Stimulated activated CD4-positive, alpha-beta T cell treated with anti-CD3 and anti-CD28 coated beads, Interleukin-15, amount 100 ng/mL, for 24 hours (primary cell): ENCODE results near the gene HDGFL2.

Source experiments
- DNase-seq: peaks from one replicate; pipeline ENCODE4 v3.0.0-alpha.2; 2020

The HDGFL2 gene

DNA sequence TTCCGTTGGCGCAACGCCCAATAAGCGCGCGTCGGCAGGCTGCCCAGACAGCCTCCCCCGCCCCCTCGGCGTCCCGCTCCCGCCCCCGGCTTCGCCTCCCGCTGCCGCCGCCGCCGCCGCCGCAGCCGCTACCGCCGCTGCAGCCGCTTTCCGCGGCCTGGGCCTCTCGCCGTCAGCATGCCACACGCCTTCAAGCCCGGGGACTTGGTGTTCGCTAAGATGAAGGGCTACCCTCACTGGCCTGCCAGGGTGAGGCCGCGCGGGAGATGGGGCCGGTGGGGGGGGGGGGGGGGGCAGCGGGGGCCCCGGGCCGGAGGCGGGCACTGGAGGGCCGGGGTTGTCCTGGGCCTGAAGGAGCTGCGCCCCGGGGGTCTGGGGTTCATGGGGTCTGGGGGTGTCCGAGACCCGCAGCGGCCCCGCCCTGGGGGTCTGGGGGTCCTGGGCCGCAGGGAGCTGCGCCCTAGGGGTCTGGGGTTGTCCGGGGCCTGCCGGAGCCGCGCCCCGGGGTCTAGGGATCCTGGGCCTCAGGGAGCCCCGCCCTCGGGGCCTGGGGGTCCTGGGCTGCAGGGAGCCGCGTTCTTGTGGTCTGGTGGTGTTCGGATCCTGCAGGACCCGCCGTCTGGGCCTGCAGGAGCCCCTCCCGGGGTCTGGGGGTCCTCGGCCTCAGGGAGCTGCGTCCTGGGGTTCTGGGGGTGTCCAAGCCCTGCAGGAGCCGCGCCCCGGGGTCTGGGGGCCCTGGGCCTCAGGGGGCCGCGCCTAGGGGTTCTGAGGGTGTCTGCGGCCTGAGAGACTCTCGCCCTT is at the start of gene HDGFL2:
TSS of gene HDGFL2 (plus strand) at position 124 of the 801 bp plus-strand sequence. CDS start at position 178, 54 bp downstream.
- no peak for DNase-seq

DNA sequence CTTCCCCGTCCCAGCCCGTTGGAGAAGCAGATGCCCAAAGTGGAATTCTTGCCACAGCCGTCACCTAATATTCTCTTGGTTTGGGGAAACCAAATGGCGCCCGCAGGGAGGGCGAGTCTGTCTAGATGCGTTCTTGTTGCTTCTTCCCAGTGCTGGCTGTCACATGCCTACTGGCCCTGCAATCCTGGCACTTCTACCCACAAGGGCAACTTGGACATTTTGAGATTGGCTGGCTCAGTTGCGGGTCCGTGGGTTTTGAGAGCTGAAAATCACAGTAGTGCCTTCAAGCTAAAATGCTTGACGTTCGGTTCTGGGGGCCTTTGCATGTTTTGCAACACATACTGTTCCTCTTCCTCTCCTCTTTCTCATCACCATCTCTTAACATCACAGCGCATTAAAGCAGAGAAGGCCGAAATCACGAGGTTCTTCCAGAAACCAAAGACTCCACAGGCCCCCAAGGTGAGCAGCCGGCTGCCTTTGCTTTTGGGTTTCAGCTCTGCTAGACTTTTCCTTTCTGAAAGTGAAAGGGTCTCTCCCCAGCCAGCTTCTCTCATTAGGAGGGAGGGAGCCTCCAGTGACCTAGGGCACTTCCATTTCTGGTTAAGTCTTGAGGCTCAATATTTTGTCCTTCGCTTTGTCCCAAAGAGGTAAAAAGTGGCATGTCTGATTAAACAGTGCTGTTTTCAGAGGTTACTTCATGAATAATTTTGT is 48.5 kb upstream of the HDGFL2 start:
- DNase-seq: no peak

DNA sequence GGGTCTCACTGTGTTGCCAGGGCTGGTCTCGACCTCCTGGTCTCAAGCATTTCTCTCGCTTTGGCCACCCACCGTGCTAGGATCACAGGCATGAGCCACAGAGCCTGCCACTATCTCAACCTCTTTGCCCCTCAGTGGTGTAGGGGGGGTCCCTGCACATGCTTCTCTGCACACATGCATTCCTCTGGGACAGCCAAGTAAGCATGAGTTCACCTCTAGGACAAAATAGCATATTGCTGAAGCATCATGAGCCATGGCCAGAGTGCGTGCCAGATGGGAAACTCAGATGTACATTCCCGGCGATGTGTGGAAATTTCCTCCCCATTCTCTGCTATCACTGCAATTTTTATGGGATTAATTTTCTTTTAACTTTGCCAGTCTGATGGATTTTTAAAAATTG is 46.6 kb upstream of the HDGFL2 start:
- DNase-seq: no peak

DNA sequence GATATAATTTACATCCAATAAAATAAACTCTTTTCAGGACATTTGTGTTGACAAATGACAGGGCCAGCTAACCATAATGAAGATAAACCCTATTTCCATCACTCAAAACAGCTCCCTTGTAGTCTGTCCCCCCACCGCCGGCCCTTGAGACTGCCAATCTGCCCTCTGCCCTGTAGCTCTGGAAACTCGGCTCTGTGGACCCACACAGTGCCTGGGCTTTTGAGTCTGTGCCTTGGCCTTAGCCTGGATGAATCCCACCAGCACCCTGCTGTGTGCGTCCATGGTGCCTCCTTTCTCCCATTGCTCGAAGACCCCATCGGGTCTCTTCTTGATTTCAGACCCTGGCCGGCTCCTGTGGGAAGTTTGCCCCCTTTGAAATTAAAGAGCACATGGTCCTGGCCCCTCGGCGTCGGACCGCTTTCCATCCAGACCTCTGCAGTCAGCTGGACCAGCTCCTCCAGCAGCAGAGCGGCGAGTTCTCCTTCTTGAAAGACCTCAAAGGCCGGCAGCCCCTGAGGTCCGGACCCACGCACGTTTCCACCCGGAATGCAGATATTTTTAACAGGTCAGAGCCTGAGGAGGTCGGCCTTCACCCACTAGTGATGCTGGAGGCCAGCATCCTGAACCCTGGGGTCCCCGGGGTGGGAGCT is 43.6 kb upstream of the HDGFL2 start:
- DNase-seq: no peak

DNA sequence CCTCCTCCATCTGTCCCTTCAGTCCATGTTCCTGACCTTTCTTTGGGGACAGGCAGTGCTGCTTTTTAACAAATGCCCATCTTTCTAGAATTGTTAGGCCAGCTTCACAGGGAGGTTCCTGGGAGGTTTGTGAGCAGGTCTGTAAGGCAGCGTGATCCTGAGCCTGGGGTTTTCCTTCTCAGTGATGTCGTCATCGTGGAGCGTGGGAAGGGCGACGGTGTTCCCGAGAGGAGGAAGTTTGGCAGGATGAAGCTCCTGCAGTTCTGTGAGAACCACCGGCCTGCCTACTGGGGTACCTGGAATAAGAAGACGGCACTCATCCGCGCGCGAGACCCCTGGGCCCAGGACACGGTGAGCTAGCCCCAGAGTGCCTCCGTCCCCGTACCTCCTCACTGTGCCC is 42.8 kb upstream of the HDGFL2 start:
- no peak for DNase-seq

DNA sequence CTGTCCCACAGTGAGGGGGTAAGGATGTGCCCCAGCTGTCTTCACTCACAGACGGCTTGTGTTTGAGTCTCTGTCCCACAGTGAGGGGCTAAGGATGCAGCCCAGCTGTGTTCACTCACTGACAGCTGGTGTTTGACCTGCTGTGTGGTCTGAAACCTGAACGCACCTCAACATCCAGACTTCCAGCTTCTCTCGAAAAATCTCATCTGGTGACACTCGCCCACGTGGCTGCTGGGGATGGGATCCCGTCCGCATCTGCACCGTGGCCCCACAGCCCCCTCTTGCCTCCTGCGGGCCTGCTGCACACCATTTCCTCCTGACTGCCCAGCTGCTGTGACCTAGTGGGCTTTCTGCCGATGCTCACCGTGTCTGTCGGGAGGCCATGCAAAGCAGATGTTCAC is 42.3 kb upstream of the HDGFL2 start:
- no peak for DNase-seq

DNA sequence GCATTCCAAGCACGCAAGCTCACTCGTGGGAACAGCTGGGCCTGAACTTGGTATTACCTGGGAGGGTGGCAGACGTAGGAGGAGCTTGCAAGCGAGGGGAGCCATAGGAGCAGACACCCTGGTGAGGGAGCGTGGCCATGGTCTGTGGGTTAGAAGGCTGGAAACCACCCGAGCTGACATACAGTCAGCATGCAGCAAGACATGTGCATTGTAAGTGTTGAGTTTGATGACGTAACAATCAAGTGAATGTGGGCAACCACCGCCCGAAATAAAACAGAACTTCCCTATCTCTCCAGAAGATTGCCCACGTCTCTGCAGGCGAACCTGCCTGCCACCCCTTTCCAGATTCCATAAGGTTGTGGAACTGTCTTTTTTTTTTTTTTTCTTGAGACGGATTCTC is 41.3 kb upstream of the HDGFL2 start:
- no peak for DNase-seq

DNA sequence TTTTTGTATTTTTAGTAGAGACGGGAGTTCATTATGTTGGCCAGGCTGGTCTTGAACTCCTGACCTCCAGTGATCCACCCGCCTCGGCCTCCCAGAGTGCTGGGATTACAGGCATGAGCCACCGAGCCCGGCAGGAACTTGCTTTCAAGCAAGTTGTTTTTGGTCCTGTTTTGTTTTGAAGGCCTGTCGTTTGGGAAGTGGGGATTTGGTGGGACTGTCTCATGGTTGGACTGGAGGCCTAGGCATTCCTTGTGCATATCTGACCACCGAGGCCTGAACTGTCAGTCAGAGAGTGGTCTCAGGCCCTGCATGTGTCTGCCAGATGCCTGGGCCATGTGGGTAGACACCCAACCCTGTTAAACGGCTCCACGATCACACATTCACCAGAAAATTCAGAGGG is 40.8 kb upstream of the HDGFL2 start:
- no peak for DNase-seq

DNA sequence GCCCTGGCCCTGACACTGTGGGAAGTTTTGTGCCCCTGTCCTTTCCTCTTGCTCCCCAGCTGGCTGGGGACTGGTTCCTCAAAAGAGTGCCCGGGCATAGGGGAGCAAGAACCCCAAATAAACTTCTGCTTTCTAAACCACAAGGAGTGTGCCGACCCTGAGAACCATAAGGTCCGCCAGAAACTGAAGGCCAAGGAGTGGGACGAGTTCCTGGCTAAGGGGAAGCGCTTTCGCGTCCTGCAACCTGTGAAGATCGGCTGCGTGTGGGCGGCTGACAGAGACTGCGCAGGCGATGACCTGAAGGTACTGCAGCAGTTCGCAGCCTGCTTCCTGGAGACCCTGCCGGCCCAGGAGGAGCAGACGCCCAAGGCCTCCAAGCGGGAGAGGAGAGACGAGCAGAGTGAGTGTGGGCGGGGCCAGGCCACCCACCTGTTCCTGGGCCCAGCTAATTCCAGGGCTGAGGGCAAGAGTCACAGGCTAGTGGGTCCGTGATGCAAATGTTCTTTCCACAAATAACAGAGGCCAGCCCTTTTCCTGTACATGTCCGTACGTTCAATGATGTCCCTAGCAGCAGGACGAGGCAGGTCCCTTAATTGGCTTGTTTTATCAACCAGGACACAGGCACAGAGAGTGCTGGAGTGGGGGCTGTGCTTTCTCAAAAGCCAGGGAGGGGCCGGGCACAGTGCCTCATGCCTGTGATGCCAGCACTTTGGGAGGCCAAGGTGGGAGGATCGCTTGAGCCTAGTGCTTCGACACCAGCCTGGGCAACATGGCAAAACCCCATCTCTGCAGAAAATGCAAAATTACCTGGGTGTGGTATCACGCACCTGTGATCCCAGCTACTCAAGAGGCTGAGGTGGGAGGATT is 40.1 kb upstream of the HDGFL2 start:
- DNase-seq: no peak

DNA sequence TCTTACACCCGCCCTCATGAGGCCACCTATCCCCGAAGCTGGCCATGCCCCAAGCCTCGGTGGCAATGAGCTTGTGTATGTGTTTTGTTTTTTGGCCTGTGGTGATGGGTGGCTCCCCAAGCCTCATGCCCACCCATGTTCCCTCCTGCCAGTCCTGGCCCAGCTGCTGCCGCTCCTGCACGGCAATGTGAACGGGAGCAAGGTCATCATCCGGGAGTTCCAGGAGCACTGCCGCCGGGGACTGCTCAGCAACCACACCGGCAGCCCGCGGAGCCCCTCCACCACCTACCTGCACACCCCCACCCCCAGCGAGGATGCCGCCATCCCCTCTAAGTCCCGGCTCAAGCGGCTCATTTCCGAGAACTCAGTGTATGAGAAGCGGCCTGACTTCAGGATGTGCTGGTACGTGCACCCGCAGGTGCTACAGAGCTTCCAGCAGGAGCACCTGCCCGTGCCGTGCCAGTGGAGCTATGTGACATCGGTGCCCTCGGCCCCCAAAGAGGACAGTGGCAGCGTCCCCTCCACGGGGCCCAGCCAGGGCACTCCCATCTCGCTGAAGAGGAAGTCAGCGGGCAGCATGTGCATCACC is 39.1 kb upstream of the HDGFL2 start:
- no peak for DNase-seq

DNA sequence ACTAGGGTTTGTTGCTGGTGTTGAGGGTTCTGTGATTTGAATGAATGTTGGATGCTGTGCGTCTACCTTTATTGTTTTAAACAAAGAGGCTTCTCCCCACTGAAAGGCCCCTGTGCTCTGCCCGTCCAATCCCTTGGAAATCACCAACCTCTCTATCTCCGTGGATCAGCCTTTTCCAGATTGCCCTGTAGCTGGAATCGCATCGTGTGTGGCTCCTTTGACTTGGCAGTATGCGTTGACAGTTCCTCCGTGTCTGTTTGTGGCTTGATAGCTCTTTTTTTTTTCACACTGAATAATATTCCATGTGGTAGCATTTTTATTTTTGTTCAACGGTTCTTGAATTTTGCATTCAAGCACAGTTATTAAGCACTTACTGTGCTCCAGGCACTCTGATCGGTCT is 37.7 kb upstream of the HDGFL2 start:
- DNase-seq: no peak

DNA sequence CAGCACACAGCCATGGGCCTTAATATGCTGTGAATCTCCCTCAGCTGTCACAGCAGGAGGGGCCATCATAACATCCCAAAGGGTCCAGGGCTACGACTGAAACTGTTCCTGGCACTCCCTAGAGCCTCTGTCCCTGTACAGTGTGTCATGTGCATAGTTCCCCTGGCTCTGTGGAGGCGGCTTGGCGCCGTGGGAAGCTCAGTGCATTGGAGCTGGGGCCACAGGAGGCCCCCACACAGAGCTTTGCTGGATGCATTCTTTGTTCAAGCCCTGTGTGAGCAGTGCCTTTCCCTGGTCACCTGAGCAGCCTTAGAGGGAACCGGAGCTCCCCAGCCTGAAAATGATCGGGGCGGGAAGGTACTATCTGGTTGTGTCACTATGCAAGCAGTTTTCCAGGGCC is 35.9 kb upstream of the HDGFL2 start:
- no peak for DNase-seq

DNA sequence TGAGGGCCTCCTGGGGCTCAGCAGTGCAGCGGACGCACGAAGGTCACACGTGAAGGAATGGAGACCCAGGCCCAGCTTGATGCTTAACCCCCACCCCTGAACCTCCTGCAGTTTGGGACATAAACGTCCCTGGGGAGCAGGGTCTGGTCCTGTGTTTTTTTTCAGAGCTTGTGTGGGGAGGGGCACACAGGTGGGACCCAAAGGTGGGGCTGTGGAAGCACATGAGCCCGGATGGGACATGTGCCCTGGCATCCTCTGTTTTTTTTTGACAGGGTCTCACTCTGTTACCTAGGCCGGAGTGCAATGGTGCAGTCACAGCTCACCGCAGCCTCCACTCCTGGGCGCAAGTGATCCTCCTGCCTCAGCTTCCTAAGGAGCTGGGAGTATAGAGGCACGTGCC is 35.0 kb upstream of the HDGFL2 start:
- DNase-seq: no peak

DNA sequence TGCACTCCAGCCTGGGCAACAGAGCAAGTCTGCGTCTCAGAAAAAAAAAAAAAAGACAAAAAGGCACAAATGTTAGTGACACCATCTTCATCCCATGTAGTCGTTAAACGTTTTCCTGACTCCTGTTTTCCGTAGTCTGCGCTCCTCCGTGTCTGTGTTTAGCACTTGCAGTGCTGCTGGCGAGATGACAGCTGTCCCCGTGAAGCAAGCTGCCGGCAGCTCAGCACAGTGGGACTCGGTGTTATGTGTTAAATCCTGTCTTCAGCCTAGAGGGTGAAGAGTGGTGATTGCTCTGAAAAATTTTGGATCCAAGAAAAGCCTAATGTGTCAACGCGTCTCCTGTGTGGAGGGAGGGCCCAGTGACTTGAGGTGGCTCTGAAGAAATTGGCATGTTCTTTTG is 32.9 kb upstream of the HDGFL2 start:
- no peak for DNase-seq

DNA sequence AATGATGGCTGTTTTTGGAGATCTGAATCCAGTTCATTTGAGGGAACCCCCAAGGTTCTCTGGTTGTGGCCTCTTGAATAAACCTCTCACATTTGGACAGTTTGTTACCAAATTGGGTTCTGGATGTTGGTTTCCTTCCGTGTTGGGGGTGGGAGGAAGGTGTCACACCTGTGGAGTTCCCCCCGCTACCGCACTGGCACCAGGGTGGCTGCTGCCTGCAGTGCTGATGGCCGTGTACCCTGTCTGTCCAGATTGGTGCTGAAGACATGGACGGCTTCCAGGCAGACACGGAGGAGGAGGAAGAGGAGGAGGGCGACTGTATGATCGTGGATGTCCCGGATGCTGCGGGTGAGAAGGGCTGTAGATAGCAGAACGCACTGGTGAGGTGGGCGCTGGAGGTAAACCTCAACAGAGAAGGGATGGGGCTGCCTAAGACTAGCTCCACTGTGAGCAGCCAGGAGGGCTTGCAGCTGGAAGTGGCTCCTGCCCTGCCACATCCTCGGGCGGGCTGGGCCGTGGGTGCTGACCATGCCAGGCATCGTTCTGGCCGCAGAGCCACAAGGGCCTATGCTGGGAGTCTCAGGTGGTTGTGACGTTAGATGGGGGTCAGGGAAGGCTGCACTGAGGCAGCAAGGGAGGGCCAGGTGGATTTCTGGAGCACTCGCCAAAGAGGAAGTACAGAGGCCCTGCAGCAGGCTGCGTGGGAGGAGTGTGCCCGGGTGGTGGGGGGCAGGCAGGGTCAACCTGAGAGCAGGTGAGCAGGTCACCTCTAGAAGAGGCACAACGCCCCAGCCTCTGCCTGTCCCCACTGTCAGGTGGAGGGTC is 29.9 kb upstream of the HDGFL2 start:
- DNase-seq: no peak

DNA sequence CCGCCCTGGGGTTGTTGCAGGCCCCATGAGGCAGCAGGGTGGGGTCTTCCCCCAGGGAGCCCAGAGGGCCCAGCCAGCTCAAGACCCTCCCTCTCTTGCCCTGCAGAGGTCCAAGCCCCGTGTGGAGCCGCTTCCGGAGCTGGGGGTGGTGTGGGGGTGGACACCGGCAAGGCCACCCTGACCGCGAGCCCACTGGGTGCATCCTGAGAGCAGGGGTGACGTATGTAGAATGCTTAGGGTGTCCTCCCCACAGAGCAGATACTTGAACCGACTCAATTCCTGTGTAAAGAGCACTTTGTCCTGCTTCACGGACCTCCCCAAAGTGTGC is 29.3 kb upstream of the HDGFL2 start:
- no peak for DNase-seq

DNA sequence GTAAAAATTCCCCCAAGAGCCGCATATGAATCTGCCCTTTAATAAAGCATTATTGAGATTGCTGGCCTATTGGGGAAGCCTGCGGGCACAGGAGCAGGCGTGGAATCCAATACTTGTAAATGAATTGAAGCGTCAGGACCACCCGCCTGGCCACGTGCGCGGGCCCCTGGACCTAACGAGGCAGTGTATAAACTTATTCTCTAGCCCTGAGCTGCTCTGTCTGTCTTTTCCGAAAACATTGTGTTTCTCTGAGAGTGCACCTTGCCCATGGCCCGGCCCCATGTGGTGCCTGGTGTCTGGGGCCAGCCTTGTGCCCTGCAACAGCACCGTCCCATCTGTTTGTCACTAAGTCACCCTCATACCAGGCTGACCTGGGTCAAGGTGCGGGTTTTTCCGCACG is 28.9 kb upstream of the HDGFL2 start:
- DNase-seq: no peak

DNA sequence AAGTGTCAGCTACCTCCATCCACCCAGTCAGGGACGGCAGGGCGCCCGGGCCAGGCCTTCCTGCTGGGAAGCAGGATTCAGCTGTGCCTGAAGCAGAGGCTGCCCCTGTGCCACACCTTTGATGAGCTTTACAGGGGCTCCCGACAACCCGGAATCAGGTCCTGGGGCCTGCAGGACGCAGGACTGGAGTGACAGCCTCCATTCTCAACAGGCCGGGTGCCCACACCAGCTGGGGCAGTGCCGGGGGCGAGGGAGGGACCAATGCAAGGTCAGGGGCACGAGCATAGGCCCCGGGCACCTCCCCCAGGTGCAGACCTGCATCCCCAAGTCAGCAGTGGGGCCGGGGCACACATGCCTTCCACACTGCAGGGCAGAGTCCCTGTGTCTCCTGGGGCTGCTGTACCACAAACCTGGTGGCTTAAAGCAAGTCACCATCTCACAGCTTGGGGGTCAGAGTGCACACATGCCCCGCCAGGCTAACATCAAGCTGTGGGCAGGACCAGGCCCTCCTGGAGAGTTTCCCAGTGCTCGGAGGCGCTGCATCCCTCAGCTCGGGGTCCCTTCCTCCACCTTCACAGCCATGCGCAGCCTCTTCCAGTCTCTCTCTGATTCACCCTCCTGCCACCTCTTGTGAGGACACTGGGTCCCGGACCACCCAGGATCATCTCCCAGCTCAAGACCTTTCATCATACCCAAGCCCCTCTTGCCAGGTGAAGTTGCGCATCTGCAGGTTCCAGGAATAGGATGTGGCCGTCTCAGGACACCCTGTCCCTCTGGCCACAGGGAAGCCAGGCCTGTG is 27.9 kb upstream of the HDGFL2 start:
- DNase-seq: no peak

DNA sequence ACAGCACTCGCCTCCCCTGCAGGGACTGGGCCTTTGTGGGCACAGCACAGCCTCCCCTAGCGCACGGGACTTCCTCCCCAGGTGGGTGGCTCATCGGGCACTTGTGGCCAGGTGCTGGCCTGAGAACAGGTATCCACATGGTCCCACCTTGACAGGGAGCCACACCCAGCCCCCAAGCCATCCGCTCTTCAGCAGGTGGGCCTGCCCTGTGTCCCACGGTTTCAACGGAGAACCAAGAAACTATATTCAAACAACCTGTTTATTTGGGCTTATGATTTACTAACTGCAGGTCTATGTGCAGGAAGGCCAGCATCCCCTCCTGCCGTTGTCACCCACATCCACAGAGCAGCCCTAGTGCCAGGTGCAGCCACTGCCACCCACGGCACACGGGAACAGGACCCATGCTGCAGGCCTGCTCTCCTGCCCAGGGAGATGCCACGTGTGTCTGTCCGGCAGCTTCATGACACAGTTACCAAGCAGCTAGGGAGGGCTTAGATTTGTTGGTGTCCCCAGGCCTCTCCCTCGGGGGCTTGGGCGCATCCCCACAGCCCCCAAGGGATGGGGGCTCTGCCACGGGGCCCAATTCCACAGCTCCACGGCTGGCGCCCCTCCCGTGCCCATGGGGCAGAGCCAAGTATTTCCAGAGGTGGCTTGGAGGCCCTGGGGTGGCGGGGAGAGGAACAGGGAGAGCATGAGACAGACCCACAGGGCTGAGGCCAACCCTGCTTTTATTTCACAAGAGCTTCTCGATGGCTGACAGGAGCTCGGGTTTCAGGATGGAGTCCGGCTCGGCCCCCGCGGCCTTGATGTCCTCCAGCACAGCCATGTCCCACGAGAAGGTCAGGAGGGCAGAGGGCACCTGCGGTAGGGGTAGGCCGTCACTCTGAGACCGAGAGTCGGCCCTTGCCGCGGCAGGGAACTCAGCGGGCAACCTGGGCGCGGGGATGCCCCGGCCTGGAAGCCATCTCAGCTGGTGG is 27.0 kb upstream of the HDGFL2 start:
- DNase-seq: no peak
